ENCODE data around the gene RSRC1.

Gene RSRC1

GRCh38 chr3:158260392-158260791 lies 150.5 kb downstream of the RSRC1 start:
- Histone ChIP-seq H3K4me2 (ENCODE audit: insufficient read depth, low read length, poor library complexity, severe bottlenecking) (no peak overlapping the region), H2BK120ac (ENCODE audit: low read depth, low read length) (no peak overlapping the region), H3K14ac (ENCODE audit: low read length) (no peak overlapping the region), H3K9ac (ENCODE audit: low read depth, low read length, poor library complexity) (no peak overlapping the region), H3K9me3 (replicated peaks in 1 of 2; ENCODE audit: control insufficient read depth in 2 of 2, insufficient read depth in 1 of 2, low read depth in 1 of 2, low read length in 2 of 2) (no peaks in the 10 kb centered on the region), H2BK12ac (ENCODE audit: low read length) (no peak overlapping the region), H3K23ac (ENCODE audit: low read depth, low read length, poor library complexity) (no peak overlapping the region), H3K36me3 (replicated peaks in 1 of 2; ENCODE audit: control insufficient read depth in 2 of 2, insufficient read depth in 2 of 2, low read length in 2 of 2) (no peaks in the 10 kb centered on the region), H2BK15ac (ENCODE audit: low read length) (no peak overlapping the region), H2AFZ (ENCODE audit: low read length) (no peak overlapping the region), H4K91ac (ENCODE audit: low read depth, low read length, poor library complexity) (no peak overlapping the region), H3K4me1 (ENCODE audit: control insufficient read depth in 2 of 2, insufficient read depth in 1 of 2, low read depth in 1 of 2, low read length in 2 of 2) (no peaks in the 10 kb centered on the region), H3K27ac (replicated peaks; ENCODE audit: low read length) (no peak overlapping the region), H3K4me3 (ENCODE audit: low read length in 2 of 2) (no peak overlapping the region), H3K18ac (ENCODE audit: low read length) (no peak overlapping the region), H2BK5ac (ENCODE audit: low read length) (no peak overlapping the region), H2AK5ac (ENCODE audit: low read depth, low read length) (no peak overlapping the region), H3K27me3 (ENCODE audit: control insufficient read depth in 3 of 3, insufficient read depth in 3 of 3, low read depth in 1 of 3, low read length in 3 of 3) (no peaks in the 10 kb centered on the region), H3K4ac (ENCODE audit: low read length) (no peak overlapping the region), H3K79me1 (ENCODE audit: low read depth, low read length) (no peaks in the 10 kb centered on the region), H4K8ac (ENCODE audit: low read depth, low read length) (no peak overlapping the region)
- no CpG with 5 or more reads among the region's 4 CpGs for WGBS, 2 donors (ENCODE audit: extremely low coverage in 2 of 2, insufficient read length in 2 of 2, insufficient replicate concordance in 1 of 2)
- no peak for DNase-seq (ENCODE audit: low spot score)

DNA sequence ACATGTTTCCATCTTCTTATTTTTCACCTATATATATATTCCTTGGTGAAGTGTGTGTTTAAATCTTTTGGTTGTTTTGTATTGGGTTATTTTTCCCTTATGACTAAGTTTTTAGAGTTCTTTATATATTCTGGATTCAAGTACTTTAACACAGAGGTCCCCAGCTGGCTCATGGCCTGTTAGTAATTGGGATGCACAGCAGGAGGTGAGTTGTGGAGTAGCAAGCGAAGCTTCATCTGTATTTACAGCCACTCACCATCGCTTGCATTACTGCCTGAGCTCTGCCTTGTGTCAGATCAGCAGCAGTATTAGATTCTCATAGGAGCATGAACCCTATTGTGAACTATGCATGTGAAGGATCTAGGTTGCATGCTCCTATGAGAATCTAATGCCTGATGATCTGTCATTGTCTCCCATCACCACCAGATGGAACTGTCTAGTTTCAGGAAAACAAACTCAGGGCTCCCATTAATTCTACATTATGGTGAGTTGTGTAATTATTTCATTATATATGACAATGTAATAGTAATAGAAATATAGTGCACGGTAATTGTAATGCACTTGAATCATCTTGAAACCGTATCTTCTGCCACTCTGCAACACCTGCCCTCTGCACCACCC lies 151.6 kb downstream of the RSRC1 start:
- no peak overlapping the region for H3K9ac ChIP-seq (ENCODE audit: low read depth, low read length, poor library complexity)
- DNase-seq (ENCODE audit: low spot score) = no peak
- H3K9me3 ChIP-seq (replicated peaks in 1 of 2; ENCODE audit: control insufficient read depth in 2 of 2, insufficient read depth in 1 of 2, low read depth in 1 of 2, low read length in 2 of 2) = no peaks in the 10 kb centered on the region
- no peak overlapping the region for H3K27ac ChIP-seq (replicated peaks; ENCODE audit: low read length)
- no peak overlapping the region for H4K8ac ChIP-seq (ENCODE audit: low read depth, low read length)
- H2BK120ac ChIP-seq (ENCODE audit: low read depth, low read length) = no peak overlapping the region
- H2BK5ac ChIP-seq (ENCODE audit: low read length) = no peak overlapping the region
- H2AFZ ChIP-seq (ENCODE audit: low read length) = no peak overlapping the region
- no peak overlapping the region for H3K18ac ChIP-seq (ENCODE audit: low read length)
- WGBS, 2 donors (ENCODE audit: extremely low coverage in 2 of 2, insufficient read length in 2 of 2, insufficient replicate concordance in 1 of 2) = no CpG with 5 or more reads among the region's 4 CpGs
- H2BK12ac ChIP-seq (ENCODE audit: low read length) = no peak overlapping the region
- no peak overlapping the region for H3K4ac ChIP-seq (ENCODE audit: low read length)
- no peak overlapping the region for H3K14ac ChIP-seq (ENCODE audit: low read length)
- H2BK15ac ChIP-seq (ENCODE audit: low read length) = no peak overlapping the region
- H2AK5ac ChIP-seq (ENCODE audit: low read depth, low read length) = no peak overlapping the region
- H4K91ac ChIP-seq (ENCODE audit: low read depth, low read length, poor library complexity) = no peak overlapping the region
- no peak overlapping the region for H3K4me3 ChIP-seq (ENCODE audit: low read length in 2 of 2)
- no peaks in the 10 kb centered on the region for H3K27me3 ChIP-seq (ENCODE audit: control insufficient read depth in 3 of 3, insufficient read depth in 3 of 3, low read depth in 1 of 3, low read length in 3 of 3)
- no peaks in the 10 kb centered on the region for H3K4me1 ChIP-seq (ENCODE audit: control insufficient read depth in 2 of 2, insufficient read depth in 1 of 2, low read depth in 1 of 2, low read length in 2 of 2)
- no peak overlapping the region for H3K4me2 ChIP-seq (ENCODE audit: insufficient read depth, low read length, poor library complexity, severe bottlenecking)
- no peak overlapping the region for H3K23ac ChIP-seq (ENCODE audit: low read depth, low read length, poor library complexity)
- no peaks in the 10 kb centered on the region for H3K36me3 ChIP-seq (replicated peaks in 1 of 2; ENCODE audit: control insufficient read depth in 2 of 2, insufficient read depth in 2 of 2, low read length in 2 of 2)
- no peaks in the 10 kb centered on the region for H3K79me1 ChIP-seq (ENCODE audit: low read depth, low read length)

DNA sequence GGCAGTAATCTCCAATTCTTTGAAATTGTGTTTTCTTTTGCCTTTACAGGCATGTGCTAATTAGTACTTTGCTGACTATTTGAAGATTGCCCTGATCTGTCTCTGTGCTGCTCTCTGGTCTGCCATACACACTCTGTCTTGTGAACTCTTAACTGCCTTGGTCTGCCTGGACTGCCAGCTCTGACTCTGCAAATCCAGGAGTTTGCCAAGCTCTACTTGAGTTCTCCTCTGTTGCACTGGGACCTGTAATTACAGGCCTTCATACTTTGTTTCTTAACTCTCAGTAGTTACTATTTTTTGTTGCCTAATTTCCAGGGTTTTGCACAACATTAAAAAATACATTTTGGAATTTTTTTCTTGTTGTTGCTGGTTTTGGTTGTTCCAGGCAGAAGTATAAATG lies 155.0 kb downstream of the RSRC1 start:
- Histone ChIP-seq H2AK5ac (ENCODE audit: low read depth, low read length) (no peak overlapping the region), H3K27ac (replicated peaks; ENCODE audit: low read length) (no peak overlapping the region), H3K23ac (ENCODE audit: low read depth, low read length, poor library complexity) (no peak overlapping the region), H3K4me2 (ENCODE audit: insufficient read depth, low read length, poor library complexity, severe bottlenecking) (no peak overlapping the region), H2BK12ac (ENCODE audit: low read length) (no peak overlapping the region), H2BK15ac (ENCODE audit: low read length) (no peak overlapping the region), H3K27me3 (ENCODE audit: control insufficient read depth in 3 of 3, insufficient read depth in 3 of 3, low read depth in 1 of 3, low read length in 3 of 3) (no peaks in the 10 kb centered on the region), H2BK120ac (ENCODE audit: low read depth, low read length) (no peak overlapping the region), H3K4me3 (ENCODE audit: low read length in 2 of 2) (no peak overlapping the region), H3K4ac (ENCODE audit: low read length) (no peak overlapping the region), H3K9ac (ENCODE audit: low read depth, low read length, poor library complexity) (no peak overlapping the region), H2AFZ (ENCODE audit: low read length) (no peak overlapping the region), H3K14ac (ENCODE audit: low read length) (no peak overlapping the region), H3K9me3 (replicated peaks in 1 of 2; ENCODE audit: control insufficient read depth in 2 of 2, insufficient read depth in 1 of 2, low read depth in 1 of 2, low read length in 2 of 2) (peaks cover 0 to 7% of the 10 kb centered on the region in 2 donors), H3K4me1 (ENCODE audit: control insufficient read depth in 2 of 2, insufficient read depth in 1 of 2, low read depth in 1 of 2, low read length in 2 of 2) (no peaks in the 10 kb centered on the region), H4K8ac (ENCODE audit: low read depth, low read length) (no peak overlapping the region), H3K18ac (ENCODE audit: low read length) (no peak overlapping the region), H4K91ac (ENCODE audit: low read depth, low read length, poor library complexity) (no peak overlapping the region), H3K36me3 (replicated peaks in 1 of 2; ENCODE audit: control insufficient read depth in 2 of 2, insufficient read depth in 2 of 2, low read length in 2 of 2) (no peaks in the 10 kb centered on the region), H2BK5ac (ENCODE audit: low read length) (no peak overlapping the region), H3K79me1 (ENCODE audit: low read depth, low read length) (no peaks in the 10 kb centered on the region)
- DNase-seq (ENCODE audit: low spot score) = no peak

GRCh38 chr3:158267015-158267414 lies 157.1 kb downstream of the RSRC1 start:
- no peaks in the 10 kb centered on the region for H3K79me1 ChIP-seq (ENCODE audit: low read depth, low read length)
- no peak overlapping the region for H3K27ac ChIP-seq (replicated peaks; ENCODE audit: low read length)
- H3K14ac ChIP-seq (ENCODE audit: low read length) = no peak overlapping the region
- no peak overlapping the region for H3K4ac ChIP-seq (ENCODE audit: low read length)
- no peak overlapping the region for H2AFZ ChIP-seq (ENCODE audit: low read length)
- H2BK12ac ChIP-seq (ENCODE audit: low read length) = no peak overlapping the region
- H3K4me1 ChIP-seq (ENCODE audit: control insufficient read depth in 2 of 2, insufficient read depth in 1 of 2, low read depth in 1 of 2, low read length in 2 of 2) = peaks cover 0 to 3% of the 10 kb centered on the region in 2 donors
- H3K36me3 ChIP-seq (replicated peaks in 1 of 2; ENCODE audit: control insufficient read depth in 2 of 2, insufficient read depth in 2 of 2, low read length in 2 of 2) = no peaks in the 10 kb centered on the region
- H3K9ac ChIP-seq (ENCODE audit: low read depth, low read length, poor library complexity) = no peak overlapping the region
- H3K18ac ChIP-seq (ENCODE audit: low read length) = no peak overlapping the region
- no peak for DNase-seq (ENCODE audit: low spot score)
- H2BK120ac ChIP-seq (ENCODE audit: low read depth, low read length) = no peak overlapping the region
- no peak overlapping the region for H4K91ac ChIP-seq (ENCODE audit: low read depth, low read length, poor library complexity)
- no peak overlapping the region for H3K4me2 ChIP-seq (ENCODE audit: insufficient read depth, low read length, poor library complexity, severe bottlenecking)
- no peak overlapping the region for H2BK5ac ChIP-seq (ENCODE audit: low read length)
- no peak overlapping the region for H3K4me3 ChIP-seq (ENCODE audit: low read length in 2 of 2)
- peaks cover 0 to 7% of the 10 kb centered on the region in 2 donors for H3K9me3 ChIP-seq (replicated peaks in 1 of 2; ENCODE audit: control insufficient read depth in 2 of 2, insufficient read depth in 1 of 2, low read depth in 1 of 2, low read length in 2 of 2)
- no peaks in the 10 kb centered on the region for H3K27me3 ChIP-seq (ENCODE audit: control insufficient read depth in 3 of 3, insufficient read depth in 3 of 3, low read depth in 1 of 3, low read length in 3 of 3)
- H2BK15ac ChIP-seq (ENCODE audit: low read length) = no peak overlapping the region
- no peak overlapping the region for H2AK5ac ChIP-seq (ENCODE audit: low read depth, low read length)
- no CpG with 5 or more reads among the region's 1 CpG for WGBS, 2 donors (ENCODE audit: extremely low coverage in 2 of 2, insufficient read length in 2 of 2, insufficient replicate concordance in 1 of 2)
- H3K23ac ChIP-seq (ENCODE audit: low read depth, low read length, poor library complexity) = no peak overlapping the region
- no peak overlapping the region for H4K8ac ChIP-seq (ENCODE audit: low read depth, low read length)

All from neuronal stem cell (in vitro differentiated cells).